ENCODE data around the gene PCDH15. TPM values are rescaled to one million over a fixed set of nuclear protein-coding genes. Genes with fewer than 3 reads are reported as not detected.

The PCDH15 gene
- total and polyA plus RNA-seq, 2 of the 4 experiments (the other 2 are of a cell fraction) = not detected

DNA sequence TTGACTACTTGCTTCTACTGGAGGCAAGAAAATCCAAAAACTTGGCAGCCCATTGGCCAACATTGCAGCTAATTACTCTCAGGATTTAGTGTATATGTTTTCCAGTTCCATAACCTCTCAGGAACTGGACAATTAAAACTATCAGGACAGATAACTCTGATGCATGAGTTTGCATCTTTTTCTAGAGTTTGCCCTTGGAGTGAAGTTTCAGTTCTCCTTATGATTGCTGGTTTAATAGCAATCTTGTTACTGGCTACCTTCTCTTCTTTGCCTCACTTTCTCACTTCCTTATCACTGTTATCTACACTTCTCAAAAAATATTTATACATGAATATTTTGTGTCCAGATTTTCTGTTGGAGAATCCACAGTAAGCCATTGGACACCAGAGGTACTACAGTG lies 735.9 kb downstream of the PCDH15 start:
- H4K8ac ChIP-seq (ENCODE audit: low read depth in 2 of 2, low read length in 2 of 2) = no peak overlapping the region
- H3K14ac ChIP-seq (replicated peaks; ENCODE audit: low read depth, low read length) = no peak overlapping the region
- no peak overlapping the region for H3K23ac ChIP-seq (ENCODE audit: low read depth, low read length)
- H3K4me1 ChIP-seq (ENCODE audit: control insufficient read depth, insufficient read depth, low read length) = no peaks in the 10 kb centered on the region
- H4K20me1 ChIP-seq (ENCODE audit: insufficient read depth, low read length) = no peaks in the 10 kb centered on the region
- dilution Hi-C loops (cut with HindIII; ENCODE audit: low sequenced_read_pairs, unreplicated experiment) = no loop called here
- no peak overlapping the region for H2BK120ac ChIP-seq (ENCODE audit: low read depth, low read length)
- no peak overlapping the region for H3K4ac ChIP-seq (ENCODE audit: low read depth, low read length)
- H3K9ac ChIP-seq (ENCODE audit: low read depth, low read length) = no peak overlapping the region
- peaks cover 12% of the 10 kb centered on the region for H3K9me3 ChIP-seq (ENCODE audit: control insufficient read depth, insufficient read depth, low read length)
- ChIA-PET POLR2A (ENCODE audit: unreplicated experiment) (no interaction called here), CTCF (no interaction called here)
- no peak overlapping the region for H2AK5ac ChIP-seq (ENCODE audit: low read depth, low read length)
- no peak overlapping the region for H2AFZ ChIP-seq (replicated peaks; ENCODE audit: low read length, poor library complexity)
- in situ Hi-C loops (cut with MboI; ENCODE audit: low sequenced_read_pairs) = no loop called here
- no peak overlapping the region for H4K91ac ChIP-seq (ENCODE audit: insufficient read depth, low read depth, low read length)
- no peak overlapping the region for H4K5ac ChIP-seq (ENCODE audit: low read depth, low read length)
- intact Hi-C loops (cut with micrococcal nuclease) = no loop called here
- H3K36me3 ChIP-seq (ENCODE audit: control insufficient read depth, insufficient read depth, low read length) = no peaks in the 10 kb centered on the region
- ATAC-seq (ENCODE audit: low read depth) (no peak), DNase-seq (no peak)
- H3K9me1 ChIP-seq (ENCODE audit: insufficient read depth, low read length) = no peaks in the 10 kb centered on the region
- H3K4me2 ChIP-seq (ENCODE audit: low read depth, low read length) = no peak overlapping the region
- H3K27ac ChIP-seq (ENCODE audit: insufficient read depth, low read length) = no peak overlapping the region
- no peak overlapping the region for H2BK5ac ChIP-seq (ENCODE audit: low read depth, low read length, poor library complexity, severe bottlenecking)
- H3K79me1 ChIP-seq (ENCODE audit: low read depth in 1 of 2, low read length in 2 of 2) = no peaks in the 10 kb centered on the region
- no peak overlapping the region for H3K18ac ChIP-seq (ENCODE audit: low read depth, low read length)
- H3K4me3 ChIP-seq (ENCODE audit: insufficient read depth, low read depth, low read length) = no peak overlapping the region
- no peak overlapping the region for H2BK15ac ChIP-seq (ENCODE audit: low read depth, low read length)
- H2AK9ac ChIP-seq (replicated peaks; ENCODE audit: low read depth, low read length, poor library complexity) = no peak overlapping the region
- no TSS peak for BruUV-seq (replicated peaks)
- TF ChIP-seq NFE2L2 (IDR thresholded peaks at IDR 0.05; ENCODE audit: low read depth, low read length) = no peak
- no peak for TF ChIP-seq RFX5 (IDR thresholded peaks at IDR 0.05; ENCODE audit: low read depth, low read length)
- no peak for TF ChIP-seq CHD1 (IDR thresholded peaks at IDR 0.05; ENCODE audit: low read depth, low read length)
- TF ChIP-seq BHLHE40 (IDR thresholded peaks at IDR 0.05; ENCODE audit: low read depth, low read length) = no peak
- TF ChIP-seq, protein P1, sequence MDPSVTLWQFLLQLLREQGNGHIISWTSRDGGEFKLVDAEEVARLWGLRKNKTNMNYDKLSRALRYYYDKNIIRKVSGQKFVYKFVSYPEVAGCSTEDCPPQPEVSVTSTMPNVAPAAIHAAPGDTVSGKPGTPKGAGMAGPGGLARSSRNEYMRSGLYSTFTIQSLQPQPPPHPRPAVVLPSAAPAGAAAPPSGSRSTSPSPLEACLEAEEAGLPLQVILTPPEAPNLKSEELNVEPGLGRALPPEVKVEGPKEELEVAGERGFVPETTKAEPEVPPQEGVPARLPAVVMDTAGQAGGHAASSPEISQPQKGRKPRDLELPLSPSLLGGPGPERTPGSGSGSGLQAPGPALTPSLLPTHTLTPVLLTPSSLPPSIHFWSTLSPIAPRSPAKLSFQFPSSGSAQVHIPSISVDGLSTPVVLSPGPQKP (IDR thresholded peaks at IDR 0.05; ENCODE audit: borderline replicate concordance, low read depth, low read length) = no peak
- TF ChIP-seq, protein P2, sequence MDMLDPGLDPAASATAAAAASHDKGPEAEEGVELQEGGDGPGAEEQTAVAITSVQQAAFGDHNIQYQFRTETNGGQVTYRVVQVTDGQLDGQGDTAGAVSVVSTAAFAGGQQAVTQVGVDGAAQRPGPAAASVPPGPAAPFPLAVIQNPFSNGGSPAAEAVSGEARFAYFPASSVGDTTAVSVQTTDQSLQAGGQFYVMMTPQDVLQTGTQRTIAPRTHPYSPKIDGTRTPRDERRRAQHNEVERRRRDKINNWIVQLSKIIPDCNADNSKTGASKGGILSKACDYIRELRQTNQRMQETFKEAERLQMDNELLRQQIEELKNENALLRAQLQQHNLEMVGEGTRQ (IDR thresholded peaks at IDR 0.05; ENCODE audit: low read depth, low read length) = no peak
- TF ChIP-seq CEBPB (IDR thresholded peaks at IDR 0.05; ENCODE audit: low read depth, low read length) = no peak
- TF ChIP-seq MAFK (IDR thresholded peaks at IDR 0.05; ENCODE audit: low read depth, low read length) = no peak
- no peak for TF ChIP-seq MXI1 (IDR thresholded peaks at IDR 0.05; ENCODE audit: borderline replicate concordance, low read depth, low read length)
- no peak for TF ChIP-seq POLR2A (IDR thresholded peaks at IDR 0.05; ENCODE audit: low read depth, low read length)
- no peak for TF ChIP-seq SMC3 (IDR thresholded peaks at IDR 0.05; ENCODE audit: low read depth, low read length)
- no peak for TF ChIP-seq MAZ (IDR thresholded peaks at IDR 0.05; ENCODE audit: borderline replicate concordance, low read depth, low read length)
- no peak for TF ChIP-seq RAD21 (IDR thresholded peaks at IDR 0.05; ENCODE audit: low read length)
- TF ChIP-seq RCOR1 (IDR thresholded peaks at IDR 0.05; ENCODE audit: insufficient replicate concordance, low read length) = no peak
- H3K27me3 ChIP-seq (ENCODE audit: control insufficient read depth, insufficient read depth, low read length) = no peaks in the 10 kb centered on the region
- H2BK20ac ChIP-seq (ENCODE audit: low read depth, low read length) = no peak overlapping the region
- no peak overlapping the region for H3K56ac ChIP-seq (ENCODE audit: extremely low read depth, insufficient read depth, low read length)

Measured in IMR-90 (cell line).